ENCODE measurements around the gene ALOX5AP.

DNA sequence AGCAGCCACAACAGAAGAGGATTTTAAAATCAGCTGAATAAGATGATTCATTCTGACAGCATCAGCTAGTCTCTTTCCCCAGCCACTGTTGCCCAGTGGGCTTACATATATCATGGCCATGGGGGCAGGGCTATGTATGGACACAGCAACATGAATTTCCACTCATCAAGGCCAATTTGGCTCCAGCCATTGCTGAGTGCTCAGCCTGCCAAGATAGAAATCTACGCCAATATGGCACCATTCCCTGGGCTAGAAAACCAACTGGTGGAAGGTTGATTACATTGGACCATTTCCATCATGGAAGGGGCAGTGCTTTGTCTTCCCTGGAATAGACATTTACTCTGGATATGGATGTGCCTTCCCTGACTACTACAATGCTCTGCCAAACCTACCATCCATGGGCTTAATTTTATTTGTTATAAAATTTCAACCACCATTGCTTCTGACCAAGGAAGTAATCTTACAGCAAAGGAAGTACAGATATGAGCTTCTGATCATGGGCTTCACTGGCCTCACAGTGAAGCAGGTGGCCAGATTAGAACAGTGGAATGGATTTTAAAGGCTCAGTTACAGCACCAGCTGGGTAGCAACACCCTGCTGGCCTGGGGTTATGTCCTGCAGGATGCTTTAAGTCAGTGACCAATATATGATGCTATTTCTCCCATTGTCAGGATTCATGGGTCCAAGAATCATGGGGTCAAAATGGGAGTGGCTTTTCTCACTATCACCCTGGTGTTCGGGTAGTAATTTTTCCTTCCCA lies 9.8 kb upstream of the ALOX5AP start:
- no peak for TF ChIP-seq EZH2 (optimal IDR thresholded peaks at IDR 0.05; ENCODE audit: low read depth, low read length)
- TF ChIP-seq, protein P1, sequence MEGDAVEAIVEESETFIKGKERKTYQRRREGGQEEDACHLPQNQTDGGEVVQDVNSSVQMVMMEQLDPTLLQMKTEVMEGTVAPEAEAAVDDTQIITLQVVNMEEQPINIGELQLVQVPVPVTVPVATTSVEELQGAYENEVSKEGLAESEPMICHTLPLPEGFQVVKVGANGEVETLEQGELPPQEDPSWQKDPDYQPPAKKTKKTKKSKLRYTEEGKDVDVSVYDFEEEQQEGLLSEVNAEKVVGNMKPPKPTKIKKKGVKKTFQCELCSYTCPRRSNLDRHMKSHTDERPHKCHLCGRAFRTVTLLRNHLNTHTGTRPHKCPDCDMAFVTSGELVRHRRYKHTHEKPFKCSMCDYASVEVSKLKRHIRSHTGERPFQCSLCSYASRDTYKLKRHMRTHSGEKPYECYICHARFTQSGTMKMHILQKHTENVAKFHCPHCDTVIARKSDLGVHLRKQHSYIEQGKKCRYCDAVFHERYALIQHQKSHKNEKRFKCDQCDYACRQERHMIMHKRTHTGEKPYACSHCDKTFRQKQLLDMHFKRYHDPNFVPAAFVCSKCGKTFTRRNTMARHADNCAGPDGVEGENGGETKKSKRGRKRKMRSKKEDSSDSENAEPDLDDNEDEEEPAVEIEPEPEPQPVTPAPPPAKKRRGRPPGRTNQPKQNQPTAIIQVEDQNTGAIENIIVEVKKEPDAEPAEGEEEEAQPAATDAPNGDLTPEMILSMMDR (IDR thresholded peaks at IDR 0.05; ENCODE audit: low read length) = no peak

Data from MM.1S (cell line).